NCI-H345 treated with DMSO at 0.1 percent for 48 hours (cell line): Measurements from ENCODE around the gene CARD11.
"Not testable (repeated sequence)": the region's sequence is repeated elsewhere in the genome, so short reads cannot be mapped to it uniquely, and the experiment has no call there.

Experiments used
- DNase-seq: peaks from one replicate; lab custom pipeline; 2025; ENCODE audit not compliant: unreplicated experiment; lab: John Stamatoyannopoulos, UW

Gene CARD11

GRCh38 chr7:3021825-3022224 is 21.8 kb downstream of the CARD11 start:
- no peak for DNase-seq

- not testable (repeated sequence) for DNase-seq
Observed at GRCh38 chr7:3021224-3021623, 22.4 kb downstream of the CARD11 start.

GRCh38 chr7:3020416-3020815 is 23.3 kb downstream of the CARD11 start:
- no peak for DNase-seq

- DNase-seq = no peak
Observed at GRCh38 chr7:3019801-3020200, 23.9 kb downstream of the CARD11 start.

GRCh38 chr7:3013975-3014792 is 29.5 kb downstream of the CARD11 start:
- DNase-seq = no peak

GRCh38 chr7:3011211-3011852 is 32.3 kb downstream of the CARD11 start:
- DNase-seq = no peak

- DNase-seq = no peak
Observed at GRCh38 chr7:3010161-3010560, 33.5 kb downstream of the CARD11 start.

- no peak for DNase-seq
Observed at GRCh38 chr7:3009086-3009485, 34.6 kb downstream of the CARD11 start.

- DNase-seq = no peak
Observed at GRCh38 chr7:3008386-3008785, 35.3 kb downstream of the CARD11 start.

GRCh38 chr7:3007696-3008095 is 36.0 kb downstream of the CARD11 start:
- DNase-seq = no peak

GRCh38 chr7:3005257-3005656 is 38.4 kb downstream of the CARD11 start:
- DNase-seq = no peak

- no peak for DNase-seq
Observed at GRCh38 chr7:3003936-3004335, 39.7 kb downstream of the CARD11 start.

GRCh38 chr7:3002631-3003030 is 41.0 kb downstream of the CARD11 start:
- DNase-seq = no peak

- DNase-seq = no peak
Observed at GRCh38 chr7:3000566-3000965, 43.1 kb downstream of the CARD11 start.

- DNase-seq = no peak
Observed at GRCh38 chr7:2999078-2999500, 44.6 kb downstream of the CARD11 start.

- no peak for DNase-seq
Observed at GRCh38 chr7:2997014-2997413, 46.7 kb downstream of the CARD11 start.

- peak; percentile 14 for DNase-seq
Observed at GRCh38 chr7:2996141-2996540, 47.5 kb downstream of the CARD11 start.

GRCh38 chr7:2993868-2994267 is 49.8 kb downstream of the CARD11 start:
- DNase-seq = no peak

- no peak for DNase-seq
Observed at GRCh38 chr7:2993396-2993795, 50.3 kb downstream of the CARD11 start.

- DNase-seq = no peak
Observed at GRCh38 chr7:2990949-2991470, 52.7 kb downstream of the CARD11 start.

GRCh38 chr7:2986561-2986960 is 57.1 kb downstream of the CARD11 start:
- no peak for DNase-seq

GRCh38 chr7:2985866-2986265 is 57.8 kb downstream of the CARD11 start:
- no peak for DNase-seq
